Activated CD8-positive, alpha-beta memory T cell treated with anti-CD3 and anti-CD28 coated beads for 36 hours (primary cell): ENCODE measurements around the gene DAPK1. TPM values are rescaled to one million over a fixed set of nuclear protein-coding genes. Genes with fewer than 3 reads are reported as not detected.

Experiments used
- CTCF ChIA-PET: fragments of 350-600 bp; sonication (Branson Sonifier 250); formaldehyde crosslinking; loops from one replicate; lab custom pipeline; 2021; ENCODE audit warnings: antibody characterized with exemption; lab: Charles Lee
- POLR2A ChIA-PET: fragments of 350-600 bp; sonication (Branson Sonifier 250); formaldehyde crosslinking; loops from one replicate; lab custom pipeline; 2021; ENCODE audit warnings: antibody characterized with exemption; lab: Charles Lee
- total RNA-seq, 2 experiments: library from RNA; stranded (reverse); gene quantifications; one replicate each; pipeline ENCODE4 v1.2.3, GENCODE V29; 2021

Gene DAPK1
- 1 to 10 TPM; 3.2 to 3.6 TPM for total RNA-seq

DNA sequence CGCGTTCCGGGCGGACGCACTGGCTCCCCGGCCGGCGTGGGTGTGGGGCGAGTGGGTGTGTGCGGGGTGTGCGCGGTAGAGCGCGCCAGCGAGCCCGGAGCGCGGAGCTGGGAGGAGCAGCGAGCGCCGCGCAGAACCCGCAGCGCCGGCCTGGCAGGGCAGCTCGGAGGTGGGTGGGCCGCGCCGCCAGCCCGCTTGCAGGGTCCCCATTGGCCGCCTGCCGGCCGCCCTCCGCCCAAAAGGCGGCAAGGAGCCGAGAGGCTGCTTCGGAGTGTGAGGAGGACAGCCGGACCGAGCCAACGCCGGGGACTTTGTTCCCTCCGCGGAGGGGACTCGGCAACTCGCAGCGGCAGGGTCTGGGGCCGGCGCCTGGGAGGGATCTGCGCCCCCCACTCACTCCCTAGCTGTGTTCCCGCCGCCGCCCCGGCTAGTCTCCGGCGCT, at the start of gene DAPK1:
Gene DAPK1 (plus strand): TSS at position 264 of the 442 bp plus-strand sequence. CDS start 1,211 bp downstream, outside the sequence.
- POLR2A ChIA-PET: no interaction called here

DNA sequence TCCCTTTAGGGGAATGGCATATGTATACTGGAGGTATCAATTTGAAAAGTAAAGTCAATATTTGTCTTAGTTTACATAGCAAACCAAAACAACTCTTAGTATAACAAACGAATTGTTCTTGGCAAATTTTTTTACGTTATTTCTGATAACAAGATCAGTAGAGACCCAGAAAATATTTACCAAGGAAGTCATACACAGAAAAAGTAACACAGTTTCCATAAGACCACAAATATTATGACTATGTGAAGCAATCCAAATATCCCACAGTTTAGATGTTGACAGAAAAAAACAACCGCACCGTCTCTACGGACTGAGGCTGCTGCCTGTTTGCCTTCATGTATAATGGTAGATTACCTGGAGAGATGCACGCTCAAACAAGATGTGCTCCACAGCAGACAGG, 46.5 kb upstream of the DAPK1 start:
- POLR2A ChIA-PET: no interaction called here

More for the DNA sequence above, at the start of gene DAPK1:
- CTCF ChIA-PET: no interaction called here

DNA sequence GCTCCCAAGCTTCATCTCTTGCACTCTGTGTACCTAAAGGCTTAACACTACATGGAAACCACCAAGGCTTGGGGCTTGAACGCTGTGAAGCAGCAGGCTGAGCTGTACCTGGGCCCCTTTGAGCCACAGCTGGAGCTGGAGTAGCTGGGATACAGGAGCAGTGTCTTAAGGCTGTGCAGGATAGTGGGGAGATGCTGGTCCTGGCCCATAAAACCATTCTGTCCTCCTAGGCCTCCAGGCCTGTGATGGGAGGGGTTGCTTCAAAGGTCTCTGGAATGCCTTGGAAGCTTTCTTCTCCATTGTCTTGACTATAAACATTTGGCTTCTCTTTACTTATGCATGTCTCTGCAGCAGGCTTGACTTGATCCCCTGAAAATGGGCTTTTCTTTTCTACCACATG, 42.3 kb upstream of the DAPK1 start:
- ChIA-PET CTCF (no interaction called here), POLR2A (no interaction called here)

More for the DNA sequence above, 46.5 kb upstream of the DAPK1 start:
- CTCF ChIA-PET: no interaction called here

DNA sequence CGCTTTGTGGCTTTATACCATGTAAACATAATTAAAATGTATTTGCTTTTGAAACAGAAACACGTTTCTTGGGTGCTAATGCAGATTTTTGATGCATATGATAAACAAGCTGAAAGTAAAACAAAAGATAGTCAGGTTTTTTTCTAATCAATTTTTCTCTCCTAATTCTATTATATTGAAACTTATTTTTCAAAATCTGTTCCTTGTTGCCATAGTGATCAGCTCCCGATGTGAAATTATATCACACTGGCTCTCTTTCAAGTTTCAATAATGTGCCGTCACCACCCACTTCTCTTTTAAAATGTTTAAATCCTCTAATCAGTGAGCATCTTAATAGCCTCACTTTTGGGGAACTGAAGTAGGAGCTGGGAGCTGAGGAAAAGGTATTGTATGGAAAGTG, 36.4 kb upstream of the DAPK1 start:
- ChIA-PET POLR2A (no interaction called here), CTCF (no interaction called here)

DNA sequence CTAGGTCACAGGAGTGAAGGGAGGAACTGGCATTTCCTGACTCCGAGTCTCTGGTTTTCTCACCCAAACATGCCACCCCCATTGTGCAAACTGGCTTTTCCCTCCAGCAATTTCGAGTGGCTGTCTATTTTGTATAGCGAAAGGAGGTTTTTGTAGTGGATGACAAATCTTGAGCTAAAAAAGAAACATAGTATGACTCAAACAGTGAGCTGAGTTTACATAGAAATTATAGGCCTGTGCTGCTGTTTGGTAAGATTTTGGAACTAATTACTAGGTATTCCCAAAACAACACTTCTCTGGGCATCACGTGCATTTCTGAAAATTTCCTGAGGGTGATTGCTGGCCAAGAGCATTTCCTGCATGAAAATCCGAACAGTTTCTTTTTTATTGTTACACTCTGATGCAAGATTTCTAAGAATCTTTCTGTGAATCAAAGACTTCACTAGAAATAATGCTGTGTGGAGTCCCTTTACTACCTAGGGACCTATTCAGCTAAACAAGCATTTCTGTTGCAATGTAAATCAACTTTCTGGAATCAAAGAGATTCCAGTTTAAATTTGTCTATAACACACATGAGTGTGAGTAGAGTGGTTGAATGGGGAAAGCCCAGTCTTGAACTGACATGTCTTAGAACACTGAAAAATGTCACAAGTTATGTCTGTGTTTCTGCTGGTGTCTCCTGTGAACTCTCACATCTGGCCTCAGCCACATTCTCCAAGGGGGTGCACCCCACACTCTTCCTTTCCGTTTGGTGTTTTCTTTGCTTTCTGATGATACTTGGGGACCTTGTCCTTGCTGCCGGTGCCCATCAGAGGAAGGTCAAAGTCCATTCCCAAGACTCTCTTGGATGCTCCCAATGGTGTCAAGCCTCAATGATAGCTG, 33.3 kb upstream of the DAPK1 start:
- ChIA-PET CTCF (interaction anchor here (1.2 kb wide), 1 partner anchor 9 kb away, joined by 3 read pairs; no protein-coding TSS in a partner anchor), POLR2A (interaction anchor here (0.6 kb wide), 1 partner anchor 417 kb away, joined by 4 read pairs; no protein-coding TSS in a partner anchor)

DNA sequence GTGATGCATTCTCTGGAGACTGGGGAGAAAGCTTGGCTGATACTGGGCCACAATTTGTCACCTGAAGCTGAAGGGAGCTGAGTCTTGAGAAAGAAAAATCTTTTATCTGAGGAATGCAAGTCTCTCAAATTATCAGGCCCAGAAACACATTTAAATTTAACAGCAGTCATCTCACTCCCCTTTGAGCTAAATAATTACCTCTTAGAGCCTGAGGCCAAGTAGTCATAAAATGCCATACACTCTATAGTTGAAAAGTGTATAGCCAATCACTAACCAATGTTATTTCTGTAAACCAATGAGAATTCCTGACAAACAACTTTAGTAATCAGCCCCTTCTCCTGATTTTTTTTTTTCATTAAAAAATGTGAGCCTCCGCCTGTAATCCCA, 32.7 kb upstream of the DAPK1 start:
- CTCF ChIA-PET: interaction anchor here (1.2 kb wide), 1 partner anchor 9 kb away, joined by 3 read pairs; no protein-coding TSS in a partner anchor

DNA sequence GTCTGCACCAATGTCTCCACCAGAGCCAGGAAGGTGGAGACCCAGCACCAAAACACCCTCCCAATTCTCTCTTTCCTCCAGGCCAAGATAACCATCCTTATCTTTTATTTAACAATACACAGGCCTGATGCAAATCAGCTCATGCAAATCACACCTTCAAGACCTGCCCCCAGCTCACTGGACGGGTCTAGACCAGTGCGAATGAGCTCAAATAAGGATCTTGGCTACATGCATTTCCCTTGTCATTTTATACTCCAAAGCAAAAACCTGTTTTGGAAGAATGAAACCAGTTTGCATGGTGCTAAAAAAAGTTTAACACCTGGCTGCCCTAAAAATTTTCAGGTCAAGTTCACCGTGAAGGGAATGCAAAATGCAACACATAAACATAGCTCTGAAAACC, 31.9 kb upstream of the DAPK1 start:
- POLR2A ChIA-PET: no interaction called here
- CTCF ChIA-PET: no interaction called here

More for the DNA sequence above, 32.7 kb upstream of the DAPK1 start:
- POLR2A ChIA-PET: interaction anchor here (0.6 kb wide), 1 partner anchor 417 kb away, joined by 4 read pairs; no protein-coding TSS in a partner anchor

DNA sequence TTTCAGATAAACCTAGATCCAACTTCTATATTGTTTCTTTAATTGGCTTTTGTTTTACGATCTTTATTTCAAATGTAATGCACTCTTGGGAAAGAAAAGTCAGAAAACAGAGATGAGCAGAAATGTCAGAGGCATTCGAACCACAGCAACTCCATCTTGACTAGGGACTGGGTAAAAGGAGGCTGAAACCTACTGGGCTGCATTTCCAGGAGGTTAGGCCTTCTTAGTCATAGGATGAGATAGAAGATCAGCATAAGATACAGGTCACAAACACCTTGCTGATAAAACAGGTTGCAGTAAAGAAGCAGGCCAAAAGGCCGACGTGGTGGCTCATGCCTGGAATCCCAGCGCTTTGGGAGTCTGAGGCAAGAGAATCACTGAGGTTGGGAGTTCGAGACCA, 30.5 kb upstream of the DAPK1 start:
- CTCF ChIA-PET: no interaction called here
- POLR2A ChIA-PET: no interaction called here

DNA sequence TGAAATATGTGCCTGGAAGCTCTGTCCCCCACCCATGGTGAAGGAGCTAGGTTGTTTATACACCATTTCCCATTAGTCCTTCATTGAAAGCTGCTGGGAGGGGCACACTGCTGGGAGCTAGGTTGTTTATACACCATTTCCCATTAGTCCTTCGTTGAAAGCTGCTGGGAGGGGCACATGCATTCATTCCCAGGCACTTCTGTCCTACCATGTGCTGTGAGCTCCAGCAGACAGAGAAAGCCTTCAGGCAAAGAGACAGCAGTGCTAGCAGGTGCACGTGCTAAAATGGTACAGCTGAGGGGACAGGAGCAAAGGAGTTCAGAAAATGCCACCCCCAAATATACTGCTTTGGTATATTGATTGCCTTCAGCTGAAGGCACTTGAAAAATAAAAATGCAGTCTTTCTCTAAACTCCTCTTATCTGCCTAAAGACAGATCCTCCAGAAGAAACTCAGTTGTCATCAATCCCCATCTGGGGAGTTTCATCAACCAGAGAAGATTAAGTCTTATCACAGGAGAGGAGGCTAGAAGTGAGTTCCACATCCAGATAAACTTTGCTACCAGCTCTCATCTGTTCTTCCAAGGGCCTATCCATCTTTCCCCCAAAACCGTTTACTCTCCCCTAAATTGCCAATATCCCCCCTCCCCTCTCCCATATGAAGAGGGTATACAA, 27.7 kb upstream of the DAPK1 start:
- CTCF ChIA-PET: no interaction called here

DNA sequence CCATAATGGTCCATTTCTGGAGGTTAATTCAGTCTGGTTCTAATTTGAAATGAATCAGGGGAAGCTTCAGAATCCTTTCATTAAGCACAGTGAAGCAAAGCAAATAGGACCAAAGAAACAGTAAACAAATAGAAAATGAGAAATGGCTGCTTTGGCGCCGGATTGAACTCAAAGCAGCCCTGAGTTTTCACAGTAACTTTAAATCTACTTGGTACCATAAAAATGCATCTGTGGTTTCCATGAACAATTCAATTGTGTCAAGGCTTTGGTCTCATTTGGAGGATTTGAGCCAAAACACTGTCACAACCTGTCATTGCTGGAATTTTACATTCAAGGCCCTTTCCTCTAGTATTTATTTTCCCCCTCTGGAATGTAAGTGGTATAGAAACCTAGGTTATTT, 25.9 kb upstream of the DAPK1 start:
- CTCF ChIA-PET: interaction anchor here (0.7 kb wide), 1 partner anchor 228 kb away, joined by 3 read pairs; no protein-coding TSS in a partner anchor

More for the DNA sequence above, 27.7 kb upstream of the DAPK1 start:
- POLR2A ChIA-PET: no interaction called here

DNA sequence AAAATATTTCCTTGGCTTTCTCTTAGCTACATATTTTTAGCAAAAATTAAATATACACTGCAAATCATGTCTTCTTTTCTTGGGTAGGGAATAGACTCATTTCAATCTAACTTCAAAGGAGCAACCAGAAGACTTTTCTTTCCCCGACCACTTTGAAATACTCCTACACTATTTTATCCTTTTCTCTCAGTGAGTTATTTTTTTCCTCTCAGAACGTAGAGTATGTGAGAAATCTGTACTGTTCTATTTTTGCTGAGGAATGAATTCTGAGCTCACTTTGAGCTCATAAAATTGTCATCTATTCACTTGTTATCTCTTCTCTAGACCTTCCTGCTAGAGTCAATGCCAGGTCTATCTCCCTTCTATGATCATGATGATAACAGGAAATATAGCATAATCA, 22.2 kb upstream of the DAPK1 start:
- ChIA-PET POLR2A (no interaction called here), CTCF (no interaction called here)

More for the DNA sequence above, 25.9 kb upstream of the DAPK1 start:
- POLR2A ChIA-PET: no interaction called here

DNA sequence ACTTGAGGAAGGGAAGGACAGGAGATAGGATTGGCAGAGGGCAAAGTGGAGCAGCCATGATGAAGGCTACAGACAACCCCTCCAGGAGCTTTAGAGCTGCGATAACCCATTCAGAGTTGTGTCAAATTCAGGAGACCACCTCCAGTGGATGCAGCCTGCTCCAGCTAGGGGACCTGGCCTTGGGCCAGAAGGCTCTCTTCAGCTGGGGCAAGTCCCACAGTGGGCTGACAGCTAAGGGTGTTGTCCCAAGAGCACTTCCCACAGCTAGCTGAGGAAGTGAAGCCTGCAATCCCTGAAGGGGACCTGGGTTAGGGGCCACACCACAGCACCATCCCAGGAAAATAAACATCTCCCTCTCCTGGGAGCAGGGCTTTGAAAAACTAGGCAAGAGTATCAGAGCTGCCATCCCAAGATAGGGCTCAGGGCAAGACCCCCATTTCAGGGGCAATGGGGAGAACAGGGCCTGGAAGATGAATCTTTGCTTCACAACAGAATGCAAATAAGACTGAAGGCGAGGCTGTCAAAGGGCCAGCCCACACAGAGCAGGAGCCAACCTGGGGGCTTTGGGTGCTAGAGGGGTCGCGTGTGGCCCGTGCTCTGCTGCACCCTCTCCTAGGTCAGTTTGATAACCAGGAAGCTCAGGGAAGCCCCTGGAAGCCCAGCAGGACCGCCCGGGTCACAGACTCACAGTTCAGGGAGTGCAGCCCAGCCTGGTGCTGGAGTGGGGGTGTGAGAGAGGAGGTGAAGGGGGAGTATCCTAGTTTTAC, 19.3 kb upstream of the DAPK1 start:
- ChIA-PET POLR2A (no interaction called here), CTCF (no interaction called here)

DNA sequence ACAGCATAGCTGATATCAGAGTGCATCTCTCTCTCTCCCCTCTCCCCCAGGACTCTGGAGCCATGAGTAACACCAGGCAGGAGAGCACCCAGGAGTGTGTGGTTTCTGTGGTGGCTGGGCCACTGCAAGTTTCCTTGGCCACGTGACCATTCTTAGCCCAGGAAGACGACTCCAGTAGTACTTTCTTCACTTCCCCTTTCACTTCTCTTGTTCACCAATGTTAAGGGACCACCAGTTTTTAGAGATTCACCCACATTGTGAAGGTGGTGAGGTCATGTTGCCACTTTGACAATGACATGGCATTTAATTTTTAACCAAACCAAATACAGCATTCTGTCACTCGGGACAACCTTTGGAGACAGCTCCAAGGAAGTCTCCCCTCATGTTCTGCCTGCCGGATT, 17.9 kb upstream of the DAPK1 start:
- ChIA-PET CTCF (no interaction called here), POLR2A (no interaction called here)

DNA sequence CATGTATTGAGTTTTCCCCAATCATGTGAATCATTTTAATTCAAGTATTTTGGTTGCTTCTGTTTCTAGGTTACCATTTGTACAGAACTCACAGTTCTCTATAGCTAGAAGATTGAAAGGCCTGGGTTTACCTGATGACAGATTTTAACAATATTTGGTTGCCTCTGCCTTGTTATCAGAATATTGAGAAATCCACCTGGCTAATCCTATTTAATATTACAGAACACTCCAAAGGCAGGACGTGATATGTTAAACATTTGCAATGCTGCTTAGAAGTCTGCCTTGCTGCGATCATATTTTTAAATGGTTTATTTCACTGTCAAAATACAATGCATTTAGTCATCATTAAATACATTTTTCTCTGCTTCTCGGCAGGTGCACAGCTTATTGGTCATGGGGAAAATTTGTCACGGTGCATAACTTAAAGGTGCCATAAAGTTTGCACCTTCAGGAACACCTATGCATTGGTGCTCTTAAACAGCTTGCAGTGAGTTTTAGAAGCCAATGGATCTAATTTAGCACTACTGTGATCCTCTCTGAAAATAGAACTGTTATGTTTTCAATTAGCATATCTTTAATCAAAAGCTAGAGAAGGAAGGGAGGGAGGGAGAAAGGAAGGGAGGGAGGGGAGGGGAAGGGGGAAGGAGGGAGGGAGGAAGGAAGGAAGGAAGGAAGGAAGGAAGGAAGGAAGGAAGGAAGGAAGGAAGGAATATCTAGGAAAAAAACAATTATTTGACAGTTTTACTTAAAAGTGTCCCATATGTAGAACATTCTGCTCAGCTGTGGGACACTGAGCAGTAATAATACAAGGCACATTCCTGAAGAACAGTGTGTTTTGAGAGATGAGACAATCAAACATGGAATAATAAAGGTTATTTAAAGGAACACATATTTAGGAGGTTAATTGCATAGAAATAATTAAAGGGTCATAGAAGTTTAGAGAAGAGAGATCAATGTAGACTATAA, 15.5 kb upstream of the DAPK1 start:
- POLR2A ChIA-PET: no interaction called here
- CTCF ChIA-PET: no interaction called here

DNA sequence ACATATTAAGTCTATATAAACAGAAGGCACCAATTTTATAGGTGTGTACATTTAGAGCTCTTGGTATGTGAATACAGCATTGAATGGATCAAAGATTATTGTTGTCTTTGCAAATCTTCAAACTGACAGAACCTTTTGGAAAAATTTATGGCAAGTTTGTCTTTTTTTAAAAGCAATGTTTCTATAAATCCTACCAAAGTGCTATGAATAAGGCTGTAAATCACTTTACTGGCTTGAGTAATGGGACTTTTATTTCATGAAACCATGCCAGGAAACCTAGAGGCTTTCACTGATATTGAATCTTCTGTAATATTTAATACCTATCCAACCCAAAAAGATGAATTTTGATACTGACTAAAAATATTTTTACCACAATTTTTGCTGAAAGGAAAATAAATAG, 7.4 kb upstream of the DAPK1 start:
- ChIA-PET CTCF (no interaction called here), POLR2A (no interaction called here)

DNA sequence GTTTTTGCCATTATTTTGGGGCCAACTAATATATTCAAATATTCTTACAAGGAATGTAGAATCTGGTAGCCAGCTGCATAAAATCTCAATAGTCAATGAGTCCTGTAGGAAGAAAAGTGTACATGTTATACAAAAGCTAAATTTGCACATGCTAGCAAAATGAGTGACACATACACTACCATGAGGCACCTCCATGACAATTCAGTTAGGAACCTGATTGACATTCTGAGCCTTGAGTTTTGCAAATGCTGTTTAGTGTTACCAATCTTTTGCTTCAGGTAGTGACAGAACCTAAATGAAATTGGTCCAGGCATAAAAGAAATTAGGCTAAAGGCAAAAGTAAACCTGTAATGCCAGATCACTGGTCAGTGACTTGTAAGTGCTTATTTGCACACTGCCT, 6.8 kb upstream of the DAPK1 start:
- POLR2A ChIA-PET: no interaction called here
- CTCF ChIA-PET: no interaction called here

DNA sequence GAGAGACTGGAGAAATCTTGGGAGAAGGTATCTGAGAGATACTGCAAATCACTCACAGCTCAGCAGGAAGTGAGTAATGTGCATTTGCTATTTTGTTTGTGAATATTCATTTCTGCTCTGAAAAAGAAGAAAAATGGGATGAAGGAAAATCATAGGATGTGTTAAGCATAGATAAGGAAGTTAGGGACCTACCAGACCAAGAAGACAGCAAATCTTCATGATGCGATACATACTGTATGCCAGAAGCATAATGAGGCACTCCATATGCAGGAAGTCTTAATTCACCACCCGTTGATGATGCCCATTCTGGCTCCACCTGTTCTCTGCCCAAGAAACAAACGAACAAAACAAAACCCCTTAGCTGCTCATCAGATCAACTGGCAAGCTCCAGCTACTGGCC, 6.1 kb upstream of the DAPK1 start:
- CTCF ChIA-PET: no interaction called here
- POLR2A ChIA-PET: no interaction called here

DNA sequence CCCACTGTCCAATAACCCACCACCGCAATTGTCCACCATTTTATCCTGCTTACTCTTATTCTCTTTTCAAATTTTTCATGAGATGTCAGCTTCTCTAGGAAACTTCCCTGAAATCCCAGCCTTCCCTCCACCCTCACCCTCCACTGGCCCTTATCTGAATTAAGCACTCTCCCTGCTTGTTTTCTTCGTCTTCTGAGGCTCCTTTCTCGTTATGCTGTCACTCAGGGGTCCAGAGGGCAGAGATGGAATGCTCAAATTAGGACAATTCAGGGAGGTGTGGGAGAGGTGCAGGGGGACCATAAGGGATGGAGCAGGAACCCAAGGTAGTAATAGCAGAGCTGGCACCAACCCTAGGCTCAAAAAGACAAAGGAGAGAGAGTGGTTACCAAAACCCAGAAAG, 5.0 kb upstream of the DAPK1 start:
- ChIA-PET CTCF (no interaction called here), POLR2A (no interaction called here)
